Measurements from ENCODE around the gene GALNTL6. TPM values are rescaled to one million over a fixed set of nuclear protein-coding genes. Genes with fewer than 3 reads are reported as not detected.

GALNTL6 gene
- total and polyA plus RNA-seq, 9 of the 15 experiments (the other 6 are each of a cell fraction or from before 2014, with no cell fraction given), result 0.18 to 0.50 (median 0.29) TPM

- H3K4me2 ChIP-seq (ENCODE audit: insufficient read depth, low read length), result peak overlapping the region; percentile 45; the same call in 1 of the 2 replicates
- H3K4me1 ChIP-seq (replicated peaks in 1 of 2; ENCODE audit: control insufficient read depth in 2 of 2, insufficient read depth in 2 of 2, low read length in 2 of 2), result peaks cover 0 to 5% of the 10 kb centered on the region in 2 experiments; a peak in 3 of 5 replicates
- H3K9me3 ChIP-seq (replicated peaks; ENCODE audit: control insufficient read depth, insufficient read depth, low read depth, low read length), result no peaks in the 10 kb centered on the region
- ATAC-seq (peak; percentile 91), DNase-seq (ENCODE audit: extremely low read depth in 1 of 4, low spot score in 3 of 4) (peak; percentile 34 to 93 (median 57)), FAIRE-seq (peak; percentile 96)
- H3K36me3 ChIP-seq (ENCODE audit: control insufficient read depth, insufficient read depth, low read length), result no peaks in the 10 kb centered on the region
- peak overlapping the region; percentile 64 for H2AFZ ChIP-seq (ENCODE audit: low read depth, low read length)
- peak overlapping the region; percentile 79 for H3K27ac ChIP-seq (ENCODE audit: extremely low read depth, low read depth, low read length)
- in situ Hi-C loops (cut with MboI) (no loop called here), intact Hi-C loops (cut with micrococcal nuclease) (loop anchor here (1.0 kb wide), 1 partner anchor 46 kb away; no protein-coding TSS in a partner anchor)
- no peaks in the 10 kb centered on the region for H3K9me1 ChIP-seq (ENCODE audit: control insufficient read depth, insufficient read depth, low read length)
- BruUV-seq (replicated peaks), result no TSS peak
- peak overlapping the region; percentile 41 for H3K4me3 ChIP-seq
- ChIA-PET POLR2A (interaction anchor here (0.8 to 2.4 kb wide), 6 partner anchors 9 to 1179 kb away, joined by 3 to 16 read pairs (median 5); partner anchors contain the start of gene HMGB2), CTCF (ENCODE audit: low intra/inter-chr PET ratio) (no interaction called here)
- no peaks in the 10 kb centered on the region for H3K27me3 ChIP-seq (ENCODE audit: control insufficient read depth in 2 of 2, insufficient read depth in 2 of 2, low read length in 2 of 2)
- H4K20me1 ChIP-seq (replicated peaks; ENCODE audit: control insufficient read depth, insufficient read depth, low read length), result no peaks in the 10 kb centered on the region
- H3K79me2 ChIP-seq (ENCODE audit: control insufficient read depth, insufficient read depth, low read length), result peaks cover 28% of the 10 kb centered on the region
- H3K9ac ChIP-seq (ENCODE audit: insufficient read depth in 1 of 2, low read depth in 2 of 2, low read length in 2 of 2), result peak overlapping the region; percentile 31 to 81; a peak in 3 of 4 replicates
- WGBS (ENCODE audit: insufficient coverage, low coverage, missing lambda C conversion rate), result 1% methylated on average over 15 of the region's 15 CpGs
- TF ChIP-seq TFAP4 (CRISPR knock-in tag; IDR thresholded peaks at IDR 0.05; ENCODE audit: borderline replicate concordance), result peak; percentile 46; the same call in 1 of the 2 replicates
- TF ChIP-seq ZNF253 (CRISPR knock-in tag; conservative IDR thresholded peaks at IDR 0.05), result no peak
- TF ChIP-seq ZFP30 (CRISPR knock-in tag; IDR thresholded peaks at IDR 0.05; ENCODE audit: borderline replicate concordance), result no peak
- no peak for TF ChIP-seq MBD1 (CRISPR knock-in tag; IDR thresholded peaks at IDR 0.05)
- peak; percentile 25; the same call in 1 of the 2 replicates for TF ChIP-seq SMARCE1 (IDR thresholded peaks at IDR 0.05)
- TF ChIP-seq ZBTB8A (IDR thresholded peaks at IDR 0.05; ENCODE audit: partially characterized antibody), result no peak
- TF ChIP-seq ZNF140 (CRISPR knock-in tag; IDR thresholded peaks at IDR 0.05), result no peak
- TF ChIP-seq SIRT6 (IDR thresholded peaks at IDR 0.05; ENCODE audit: low read depth, low read length), result no peak
- no peak for TF ChIP-seq NCOA2 (IDR thresholded peaks at IDR 0.05; ENCODE audit: partially characterized antibody in 2 of 2)
- no peak for TF ChIP-seq XRCC4 (IDR thresholded peaks at IDR 0.05; ENCODE audit: extremely low read depth, insufficient read depth, insufficient read length)
- no peak for TF ChIP-seq IFI16 (CRISPR knock-in tag; IDR thresholded peaks at IDR 0.05)
- TF ChIP-seq CEBPB (tag; IDR thresholded peaks at IDR 0.05), result no peak
- TF ChIP-seq HMGN3 (IDR thresholded peaks at IDR 0.05; ENCODE audit: borderline replicate concordance, extremely low read depth, insufficient read length, low read depth, low read length), result no peak
- no peak for TF ChIP-seq ZNF280A (IDR thresholded peaks at IDR 0.05; ENCODE audit: low read depth, partially characterized antibody)
- TF ChIP-seq CHCHD3 (CRISPR knock-in tag; IDR thresholded peaks at IDR 0.05), result 0 out of 2 replicates have a peak, but pooled peaks have one; percentile 22
- no peak for TF ChIP-seq ZBTB2 (IDR thresholded peaks at IDR 0.05)
Observed at GRCh38 chr4:172155838-172156345, 342.7 kb downstream of the GALNTL6 start.

Data from K562 (cell line).